Right hindlimb (tissue), 1 donor: Measurements from ENCODE around the gene CHD6.

ENCODE experiments used
- DNase-seq: peaks from one replicate; pipeline ENCODE4 v3.0.0-alpha.2; 2018

CHD6 gene

GRCh38 chr20:41390889-41391288, 227.3 kb downstream of the CHD6 start:
- DNase-seq, result no peak

- DNase-seq, result peak; percentile 76
These were observed 230.7 kb downstream of the CHD6 start for GRCh38 chr20:41387444-41387851.

- peak; percentile 86 for DNase-seq
These were observed 231.4 kb downstream of the CHD6 start for GRCh38 chr20:41386502-41387427.

GRCh38 chr20:41382791-41383305, 235.3 kb downstream of the CHD6 start:
- DNase-seq, result no peak

GRCh38 chr20:41380551-41381193, 237.5 kb downstream of the CHD6 start:
- no peak for DNase-seq

- no peak for DNase-seq
These were observed 238.6 kb downstream of the CHD6 start for GRCh38 chr20:41379551-41379950.

GRCh38 chr20:41377275-41377674, 240.9 kb downstream of the CHD6 start:
- DNase-seq, result no peak

GRCh38 chr20:41376349-41376748, 241.8 kb downstream of the CHD6 start:
- DNase-seq, result no peak

GRCh38 chr20:41375846-41376245, 242.3 kb downstream of the CHD6 start:
- no peak for DNase-seq

GRCh38 chr20:41373931-41374920, 244.0 kb downstream of the CHD6 start:
- DNase-seq, result no peak

GRCh38 chr20:41373251-41373783, 244.9 kb downstream of the CHD6 start:
- DNase-seq, result no peak

- DNase-seq, result no peak
These were observed 246.8 kb downstream of the CHD6 start for GRCh38 chr20:41371371-41371770.

- DNase-seq, result no peak
These were observed 248.0 kb downstream of the CHD6 start for GRCh38 chr20:41370176-41370575.

- DNase-seq, result no peak
These were observed 248.5 kb downstream of the CHD6 start for GRCh38 chr20:41369673-41370072.

GRCh38 chr20:41367956-41368355, 250.2 kb downstream of the CHD6 start:
- DNase-seq, result no peak

GRCh38 chr20:41367393-41367695, 250.8 kb downstream of the CHD6 start:
- no peak for DNase-seq

GRCh38 chr20:41366546-41367392, 251.4 kb downstream of the CHD6 start, which contains the start of gene EMILIN3:
TSS of gene EMILIN3 (minus strand) at chr20:41366818. CDS start at chr20:41366634, 184 bp downstream.
- DNase-seq, result peak; percentile 64

GRCh38 chr20:41365777-41366545, 252.2 kb downstream of the CHD6 start:
- peak; percentile 78 for DNase-seq

- DNase-seq, result no peak
These were observed 253.0 kb downstream of the CHD6 start for GRCh38 chr20:41364967-41365765.
